Measurements from ENCODE around the gene RHEBL1. TPM values are rescaled to one million over a fixed set of nuclear protein-coding genes. Genes with fewer than 3 reads are reported as not detected.

Gene RHEBL1
- total RNA-seq, 1 experiment from 2014 or later: 9.0 TPM

GRCh38 chr12:49018261-49019119 lies 51.3 kb downstream of the RHEBL1 start, which contains the start of gene PRKAG1 (continued):
- TF ChIP-seq ARID4B (CRISPR knock-in tag; IDR thresholded peaks at IDR 0.05; ENCODE audit: borderline replicate concordance): peak; percentile 62; the same call in 1 of the 2 replicates
- TF ChIP-seq SMAD4 (CRISPR knock-in tag; IDR thresholded peaks at IDR 0.05): no peak
- TF ChIP-seq KAT7 (CRISPR knock-in tag; IDR thresholded peaks at IDR 0.05; ENCODE audit: borderline replicate concordance): 0 out of 2 replicates have a peak, but pooled peaks have one; percentile 3
- peak; percentile 41; the same call in 1 of the 2 replicates for TF ChIP-seq USF1 (CRISPR knock-in tag; IDR thresholded peaks at IDR 0.05)
- TF ChIP-seq ZNF425 (CRISPR knock-in tag; conservative IDR thresholded peaks at IDR 0.05): 0 out of 2 replicates have a peak, but pooled peaks have one; percentile 39
- peak; percentile 95 for TF ChIP-seq ZBTB21 (CRISPR knock-in tag; IDR thresholded peaks at IDR 0.05; ENCODE audit: borderline replicate concordance)
- peak; percentile 30; the same call in 1 of the 2 replicates for TF ChIP-seq NFATC4 (CRISPR knock-in tag; IDR thresholded peaks at IDR 0.05)
- TF ChIP-seq ZNF416 (CRISPR knock-in tag; IDR thresholded peaks at IDR 0.05): 0 out of 2 replicates have a peak, but pooled peaks have one; percentile 34
- peak; percentile 71; the same call in 1 of the 2 replicates for TF ChIP-seq ZNF232 (CRISPR knock-in tag; IDR thresholded peaks at IDR 0.05)
- 0 out of 2 replicates have a peak, but pooled peaks have one; percentile 42 for TF ChIP-seq HMGXB4 (CRISPR knock-in tag; IDR thresholded peaks at IDR 0.05)
- peak; percentile 52; the same call in 1 of the 2 replicates for TF ChIP-seq GABPB1 (CRISPR knock-in tag; IDR thresholded peaks at IDR 0.05)
- TF ChIP-seq ATF1 (CRISPR knock-in tag; IDR thresholded peaks at IDR 0.05): 0 out of 2 replicates have a peak, but pooled peaks have one; percentile 29
- 0 out of 2 replicates have a peak, but pooled peaks have one; percentile 76 for TF ChIP-seq CBFB (CRISPR knock-in tag; IDR thresholded peaks at IDR 0.05; ENCODE audit: low read depth)
- TF ChIP-seq TEAD1 (CRISPR knock-in tag; IDR thresholded peaks at IDR 0.05): peak; percentile 92
- TF ChIP-seq CREB1 (CRISPR knock-in tag; IDR thresholded peaks at IDR 0.05): peak; percentile 81; the same call in 1 of the 2 replicates
- TF ChIP-seq PRRX2 (CRISPR knock-in tag; IDR thresholded peaks at IDR 0.05): no peak
